ENCODE data around the gene RIPK4. TPM values are rescaled to one million over a fixed set of nuclear protein-coding genes. Genes with fewer than 3 reads are reported as not detected.

RIPK4 gene

Small RNA genes within 50 kb of the gene (small RNA-seq; reads per million reads assigned to genes)
- not detected for gene MIR6814 (ENCODE audit: insufficient read depth)
